T follicular helper cell (primary cell): ENCODE data around the gene KIAA0513.
"Not testable (repeated sequence)": the region's sequence is repeated elsewhere in the genome, so short reads cannot be mapped to it uniquely, and the experiment has no call there.

ENCODE experiments used
- DNase-seq: peaks from one replicate; pipeline ENCODE4 v3.0.0-alpha.2; 2020; ENCODE audit warnings: low read depth

KIAA0513 gene

GRCh38 chr16:85113168-85113733 is 85.7 kb downstream of the KIAA0513 start:
- no peak for DNase-seq

GRCh38 chr16:85113913-85114312 is 86.3 kb downstream of the KIAA0513 start:
- DNase-seq: no peak

- DNase-seq: peak; percentile 60
Observed at GRCh38 chr16:85114909-85115567, 87.4 kb downstream of the KIAA0513 start.

- no peak for DNase-seq
Observed at GRCh38 chr16:85117418-85117817, 89.8 kb downstream of the KIAA0513 start.

- DNase-seq: no peak
Observed at GRCh38 chr16:85120006-85120340, 92.4 kb downstream of the KIAA0513 start.

- not testable (repeated sequence) for DNase-seq
Observed at GRCh38 chr16:85123441-85123840, 95.8 kb downstream of the KIAA0513 start.

GRCh38 chr16:85123891-85124635 is 96.5 kb downstream of the KIAA0513 start:
- DNase-seq: no peak

- DNase-seq: no peak
Observed at GRCh38 chr16:85124636-85125346, 97.2 kb downstream of the KIAA0513 start.

- DNase-seq: no peak
Observed at GRCh38 chr16:85125570-85126393, 98.2 kb downstream of the KIAA0513 start.

- DNase-seq: no peak
Observed at GRCh38 chr16:85126394-85126704, 98.8 kb downstream of the KIAA0513 start.

GRCh38 chr16:85126705-85127378 is 99.2 kb downstream of the KIAA0513 start:
- DNase-seq: no peak

- DNase-seq: no peak
Observed at GRCh38 chr16:85127379-85127723, 99.8 kb downstream of the KIAA0513 start.

GRCh38 chr16:85128079-85128837 is 100.7 kb downstream of the KIAA0513 start:
- DNase-seq: no peak

- no peak for DNase-seq
Observed at GRCh38 chr16:85129876-85130704, 102.5 kb downstream of the KIAA0513 start.

GRCh38 chr16:85130705-85131028 is 103.1 kb downstream of the KIAA0513 start:
- no peak for DNase-seq

GRCh38 chr16:85132456-85133289 is 105.1 kb downstream of the KIAA0513 start:
- DNase-seq: no peak

GRCh38 chr16:85133290-85133599 is 105.7 kb downstream of the KIAA0513 start:
- DNase-seq: no peak

GRCh38 chr16:85134076-85134788 is 106.6 kb downstream of the KIAA0513 start:
- DNase-seq: no peak

- DNase-seq: no peak
Observed at GRCh38 chr16:85134789-85135142, 107.2 kb downstream of the KIAA0513 start.
